Aorta (tissue), 5 donors: ENCODE data around the gene YY1AP1. TPM values are rescaled to one million over a fixed set of nuclear protein-coding genes. Genes with fewer than 3 reads are reported as not detected.
"Not testable (repeated sequence)": the region's sequence is repeated elsewhere in the genome, so short reads cannot be mapped to it uniquely, and the experiment has no call there.

Source experiments
- ATAC-seq: fragments of 200-7000 bp; cut with Tn5 transposase; one replicate; pipeline ENCODE4 v1.9.1; 2022; ENCODE audit warnings: moderate library complexity; ENCODE audit not compliant: low FRiP score
- DNase-seq, 2 donors: peaks; one replicate each; pipeline ENCODE4 v3.0.0-alpha.2; 2020
- H3K27ac ChIP-seq, 2 donors: one replicate each; pipeline ENCODE4 v1.5.1; 2013; ENCODE audit warnings: low read length in 2 of 2, mild to moderate bottlenecking in 2 of 2, moderate library complexity in 2 of 2, control low read depth in 1 of 2, inconsistent platforms in 1 of 2, low read depth in 1 of 2
- H3K27me3 ChIP-seq, 2 donors: one replicate each; pipeline ENCODE4 v1.6.1; 2013; ENCODE audit warnings: control low read depth in 1 of 2, low read length in 1 of 2, mild to moderate bottlenecking in 1 of 2, moderate library complexity in 1 of 2; ENCODE audit not compliant: insufficient read depth in 2 of 2, control insufficient read depth in 1 of 2
- H3K36me3 ChIP-seq, 2 donors: one replicate each; pipeline ENCODE4 v1.6.1; 2013; ENCODE audit warnings: control low read depth in 1 of 2, low read length in 1 of 2, mild to moderate bottlenecking in 1 of 2; ENCODE audit not compliant: insufficient read depth in 2 of 2, control insufficient read depth in 1 of 2
- H3K4me1 ChIP-seq, 2 donors: one replicate each; pipeline ENCODE4 v1.6.1; 2013; ENCODE audit warnings: low read length in 2 of 2, control low read depth in 1 of 2, mild to moderate bottlenecking in 1 of 2, moderate library complexity in 1 of 2; ENCODE audit not compliant: insufficient read depth in 2 of 2, control insufficient read depth in 1 of 2
- H3K4me3 ChIP-seq, 2 donors: one replicate each; pipeline ENCODE4 v1.5.1; 2013; ENCODE audit warnings: low read length in 2 of 2, control low read depth in 1 of 2, mild to moderate bottlenecking in 1 of 2
- H3K9me3 ChIP-seq: one replicate; pipeline ENCODE4 v1.6.1; 2013; ENCODE audit warnings: mild to moderate bottlenecking, low read length; ENCODE audit not compliant: control insufficient read depth
- WGBS, 2 donors: extraction: QIAGEN DNeasy Blood & Tissue Kit; methylation state at CpG; one replicate each; pipeline ENCODE4 v1.1.7; 2013; 5-methylcytosine and 5-hydroxymethylcytosine counted together
- intact Hi-C, 2 donors: fragments of 100-400 bp; cut with DNase I; formaldehyde crosslinking; loops; one replicate each; pipeline versions ENCODE4 v1.14.2 to v1.15.0; 2022
- polyA plus RNA-seq, 2 donors: library from polyadenylated mRNA; stranded (reverse); fragments of 200-250 nt; gene quantifications; one replicate each; pipeline ENCODE4 v1.2.3, GENCODE V29; 2013
- total RNA-seq, 2 donors: library from RNA; stranded (reverse); fragmentation: NEBNext Ultra II Directional; extraction: Animal tissue kit (Norgen Biotek cat#: 25700); gene quantifications; one replicate each; pipeline ENCODE4 v1.2.1, GENCODE V29; 2021
- donor health status: healthy with polysubstance abuse.
- donor health status: Bipolar disorder and iron deficiency.
- donor health status: DM: no; HTN: no; CAD: no.
- donor health status: DM: no; HTN: no; CAD: no.
- donor health status: DM: yes; HTN: yes; CAD: no.

Gene YY1AP1
- total and polyA plus RNA-seq, 4 donors = 28.0 to 84.3 (median 62.5) TPM

GRCh38 chr1:155645034-155645598 is 43.5 kb downstream of the YY1AP1 start:
- Histone ChIP-seq H3K4me1 (no peaks in the 10 kb centered on the region), H3K36me3 (no peaks in the 10 kb centered on the region), H3K9me3 (peaks cover 2% of the 10 kb centered on the region), H3K4me3 (no peak overlapping the region), H3K27me3 (no peaks in the 10 kb centered on the region), H3K27ac (peak overlapping the region; percentile 69 to 78)
- WGBS, 2 donors = 22 to 32% methylated on average over 4 of the region's 4 CpGs
- intact Hi-C loops = loop anchor here in 1 of 2 donors (10.0 kb wide), 1 partner anchor 390 kb away; the partner anchor contains the start of gene ENTREP3
- ATAC-seq = no peak
- no peak for DNase-seq

GRCh38 chr1:155643230-155643629 is 45.3 kb downstream of the YY1AP1 start:
- intact Hi-C loops = loop anchor here (5.0 to 10.0 kb wide), 2 partner anchors 36 to 388 kb away; partner anchors contain the start of gene ENTREP3 (in 1 of the 2)
- Histone ChIP-seq H3K27ac (no peak overlapping the region), H3K9me3 (peaks cover 2% of the 10 kb centered on the region), H3K27me3 (no peaks in the 10 kb centered on the region), H3K36me3 (no peaks in the 10 kb centered on the region), H3K4me3 (no peak overlapping the region), H3K4me1 (no peaks in the 10 kb centered on the region)
- WGBS, 2 donors = 91 to 93% methylated on average over 3 of the region's 3 CpGs
- ATAC-seq (no peak), DNase-seq (no peak)

- H3K9me3 ChIP-seq, H3K27me3 ChIP-seq, ATAC-seq, H3K36me3 ChIP-seq, H3K4me1 ChIP-seq, H3K27ac ChIP-seq, H3K4me3 ChIP-seq, DNase-seq: not testable (repeated sequence)
- 82 to 84% methylated on average over 11 of the region's 11 CpGs for WGBS, 2 donors
- intact Hi-C loops = loop anchor here (5.0 to 10.0 kb wide), 2 partner anchors 35 to 388 kb away; partner anchors contain the start of gene ENTREP3 (in 1 of the 2)
Observed at GRCh38 chr1:155642559-155643180, 45.9 kb downstream of the YY1AP1 start.

GRCh38 chr1:155640367-155640766 is 48.2 kb downstream of the YY1AP1 start:
- intact Hi-C loops = loop anchor here (5.0 to 10.0 kb wide), 2 partner anchors 33 to 386 kb away; partner anchors contain the start of gene ENTREP3 (in 1 of the 2)
- ATAC-seq = no peak
- Histone ChIP-seq H3K27ac (no peak overlapping the region), H3K4me1 (no peaks in the 10 kb centered on the region), H3K4me3 (no peak overlapping the region), H3K9me3 (peaks cover 2% of the 10 kb centered on the region), H3K36me3 (no peaks in the 10 kb centered on the region), H3K27me3 (no peaks in the 10 kb centered on the region)
- DNase-seq = no peak

GRCh38 chr1:155636397-155637153 is 52.0 kb downstream of the YY1AP1 start:
- intact Hi-C loops = no loop called here
- Histone ChIP-seq H3K36me3 (no peaks in the 10 kb centered on the region), H3K9me3 (no peaks in the 10 kb centered on the region), H3K27ac (no peak overlapping the region), H3K4me1 (no peaks in the 10 kb centered on the region), H3K27me3 (no peaks in the 10 kb centered on the region), H3K4me3 (no peak overlapping the region)
- WGBS, 2 donors = 92 to 93% methylated on average over 11 of the region's 11 CpGs
- DNase-seq (no peak), ATAC-seq (no peak)

DNA sequence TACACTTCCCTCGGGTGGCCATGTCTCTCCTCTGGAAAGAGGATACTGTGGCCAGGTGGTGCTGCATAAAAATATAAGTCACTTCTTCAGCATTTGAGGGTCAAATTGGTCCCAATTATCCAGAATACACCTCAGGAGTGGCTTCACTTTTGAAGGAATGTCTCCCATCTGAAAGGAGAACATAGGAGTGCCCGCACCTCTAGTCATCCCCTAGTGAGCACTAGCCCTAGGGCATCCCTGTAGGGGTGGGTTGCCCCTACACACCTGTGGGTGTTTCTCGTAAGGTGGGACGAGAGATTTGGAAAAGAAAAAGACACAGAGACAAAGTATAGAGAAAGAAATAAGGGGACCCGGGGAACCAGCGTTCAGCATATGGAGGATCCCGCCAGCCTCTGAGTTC is 62.1 kb downstream of the YY1AP1 start:
- H3K36me3 ChIP-seq, H3K27ac ChIP-seq, H3K4me3 ChIP-seq, ATAC-seq, H3K27me3 ChIP-seq, H3K9me3 ChIP-seq, intact Hi-C loops, H3K4me1 ChIP-seq: not testable (repeated sequence)
- 77 to 91% methylated on average over 4 of the region's 7 CpGs for WGBS, 2 donors
- peak in 1 of 2 donors; percentile 15 for DNase-seq

DNA sequence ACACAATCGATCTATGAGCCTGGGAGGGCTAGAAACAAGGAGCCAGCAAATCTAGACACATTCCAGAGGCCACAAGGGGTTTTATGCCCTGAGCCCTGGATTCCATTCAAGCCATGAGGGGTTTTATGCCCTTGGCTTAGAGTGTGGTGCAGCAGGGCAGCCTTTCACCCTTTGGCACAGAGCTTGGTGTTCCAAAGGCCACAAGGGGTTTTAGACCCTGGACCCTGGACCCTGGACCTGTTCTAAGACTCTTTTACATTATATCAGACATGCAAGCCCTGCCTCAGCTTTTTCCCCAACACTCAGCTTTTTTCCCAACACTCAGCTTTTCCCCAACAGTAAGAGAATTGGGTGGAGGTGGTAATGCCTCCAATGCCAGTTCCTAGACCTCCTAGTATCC is 65.2 kb downstream of the YY1AP1 start:
- intact Hi-C loops = no loop called here
- H3K4me3 ChIP-seq = no peak overlapping the region
- H3K27ac ChIP-seq = no peak overlapping the region
- ATAC-seq (no peak), DNase-seq (peak in 1 of 2 donors; percentile 7)
- H3K9me3 ChIP-seq = no peaks in the 10 kb centered on the region
- no peaks in the 10 kb centered on the region for H3K36me3 ChIP-seq
- H3K27me3 ChIP-seq = no peaks in the 10 kb centered on the region
- 55 to 62% methylated on average over 1 of the region's 1 CpG for WGBS, 2 donors
- no peaks in the 10 kb centered on the region for H3K4me1 ChIP-seq

DNA sequence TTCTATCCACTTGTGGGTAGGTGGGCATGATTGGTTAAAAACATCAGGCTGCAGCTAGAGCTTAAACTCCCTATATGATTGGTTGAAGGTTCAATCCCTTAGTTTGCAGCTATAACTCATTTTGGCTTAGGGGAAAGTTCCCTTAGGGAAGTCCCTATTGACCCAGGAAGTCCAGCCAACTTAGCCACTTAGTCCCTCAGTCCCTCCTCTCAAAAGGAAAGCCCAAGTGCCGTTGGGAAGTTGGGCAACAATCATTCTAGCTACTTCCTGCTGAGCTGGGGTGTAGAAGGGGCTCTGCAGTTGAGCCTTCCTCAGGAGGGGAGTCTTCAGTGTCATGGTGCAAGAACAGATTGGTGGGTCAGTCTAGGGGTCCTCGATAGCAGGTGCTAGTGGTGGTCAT is 66.4 kb downstream of the YY1AP1 start:
- Histone ChIP-seq H3K36me3 (no peaks in the 10 kb centered on the region), H3K4me1 (no peaks in the 10 kb centered on the region), H3K27me3 (no peaks in the 10 kb centered on the region), H3K9me3 (no peaks in the 10 kb centered on the region), H3K27ac (no peak overlapping the region), H3K4me3 (no peak overlapping the region)
- no peak for ATAC-seq
- intact Hi-C loops = no loop called here
- DNase-seq = no peak
- WGBS, 2 donors = 76 to 86% methylated on average over 2 of the region's 2 CpGs
